ENCODE results near the gene SIRT6. TPM values are rescaled to one million over a fixed set of nuclear protein-coding genes. Genes with fewer than 3 reads are reported as not detected.

SIRT6 gene
- polyA plus RNA-seq, 1 donor from 2014 or later, result 42.8 TPM

GRCh38 chr19:4198467-4199126 lies 16.2 kb upstream of the SIRT6 start:
- Histone ChIP-seq H3K4me3 (ENCODE audit: low read length) (peak overlapping the region; percentile 67), H3K9ac (ENCODE audit: low read length) (peak overlapping the region; percentile 31), H3K9me2 (ENCODE audit: insufficient read depth, low read length) (no peaks in the 10 kb centered on the region), H3F3A (ENCODE audit: insufficient read depth, low read length, poor library complexity, severe bottlenecking) (no peaks in the 10 kb centered on the region), H3K79me2 (replicated peaks; ENCODE audit: insufficient read depth, low read length) (no peaks in the 10 kb centered on the region), H2AFZ (ENCODE audit: low read depth, low read length) (no peak overlapping the region), H3K27me3 (ENCODE audit: insufficient read depth, low read depth, low read length) (peaks cover 38% of the 10 kb centered on the region), H3K27ac (ENCODE audit: low read length) (no peak overlapping the region), H3K9me3 (ENCODE audit: low read length) (no peaks in the 10 kb centered on the region), H3K4me2 (ENCODE audit: low read length) (no peak overlapping the region), H4K20me1 (ENCODE audit: insufficient read depth) (no peaks in the 10 kb centered on the region), H3K36me3 (ENCODE audit: insufficient read depth, low read length) (no peaks in the 10 kb centered on the region)
- TF ChIP-seq POLR2AphosphoS5 (IDR thresholded peaks at IDR 0.05) (no peak), TAF1 (IDR thresholded peaks at IDR 0.05; ENCODE audit: low read depth) (no peak), SMC3 (conservative IDR thresholded peaks at IDR 0.05; ENCODE audit: poor library complexity) (no peak), RAD21 (conservative IDR thresholded peaks at IDR 0.05) (no peak), EZH2 (IDR thresholded peaks at IDR 0.05; ENCODE audit: borderline replicate concordance, insufficient read depth, low read length, poor library complexity, severe bottlenecking) (no peak), EP300 (conservative IDR thresholded peaks at IDR 0.05; ENCODE audit: poor library complexity, severe bottlenecking) (no peak), MXI1 (conservative IDR thresholded peaks at IDR 0.05; ENCODE audit: poor library complexity, severe bottlenecking) (no peak)
- TF ChIP-seq, protein P1, sequence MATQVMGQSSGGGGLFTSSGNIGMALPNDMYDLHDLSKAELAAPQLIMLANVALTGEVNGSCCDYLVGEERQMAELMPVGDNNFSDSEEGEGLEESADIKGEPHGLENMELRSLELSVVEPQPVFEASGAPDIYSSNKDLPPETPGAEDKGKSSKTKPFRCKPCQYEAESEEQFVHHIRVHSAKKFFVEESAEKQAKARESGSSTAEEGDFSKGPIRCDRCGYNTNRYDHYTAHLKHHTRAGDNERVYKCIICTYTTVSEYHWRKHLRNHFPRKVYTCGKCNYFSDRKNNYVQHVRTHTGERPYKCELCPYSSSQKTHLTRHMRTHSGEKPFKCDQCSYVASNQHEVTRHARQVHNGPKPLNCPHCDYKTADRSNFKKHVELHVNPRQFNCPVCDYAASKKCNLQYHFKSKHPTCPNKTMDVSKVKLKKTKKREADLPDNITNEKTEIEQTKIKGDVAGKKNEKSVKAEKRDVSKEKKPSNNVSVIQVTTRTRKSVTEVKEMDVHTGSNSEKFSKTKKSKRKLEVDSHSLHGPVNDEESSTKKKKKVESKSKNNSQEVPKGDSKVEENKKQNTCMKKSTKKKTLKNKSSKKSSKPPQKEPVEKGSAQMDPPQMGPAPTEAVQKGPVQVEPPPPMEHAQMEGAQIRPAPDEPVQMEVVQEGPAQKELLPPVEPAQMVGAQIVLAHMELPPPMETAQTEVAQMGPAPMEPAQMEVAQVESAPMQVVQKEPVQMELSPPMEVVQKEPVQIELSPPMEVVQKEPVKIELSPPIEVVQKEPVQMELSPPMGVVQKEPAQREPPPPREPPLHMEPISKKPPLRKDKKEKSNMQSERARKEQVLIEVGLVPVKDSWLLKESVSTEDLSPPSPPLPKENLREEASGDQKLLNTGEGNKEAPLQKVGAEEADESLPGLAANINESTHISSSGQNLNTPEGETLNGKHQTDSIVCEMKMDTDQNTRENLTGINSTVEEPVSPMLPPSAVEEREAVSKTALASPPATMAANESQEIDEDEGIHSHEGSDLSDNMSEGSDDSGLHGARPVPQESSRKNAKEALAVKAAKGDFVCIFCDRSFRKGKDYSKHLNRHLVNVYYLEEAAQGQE (IDR thresholded peaks at IDR 0.05; ENCODE audit: borderline replicate concordance), result no peak
- TF ChIP-seq, protein P2, sequence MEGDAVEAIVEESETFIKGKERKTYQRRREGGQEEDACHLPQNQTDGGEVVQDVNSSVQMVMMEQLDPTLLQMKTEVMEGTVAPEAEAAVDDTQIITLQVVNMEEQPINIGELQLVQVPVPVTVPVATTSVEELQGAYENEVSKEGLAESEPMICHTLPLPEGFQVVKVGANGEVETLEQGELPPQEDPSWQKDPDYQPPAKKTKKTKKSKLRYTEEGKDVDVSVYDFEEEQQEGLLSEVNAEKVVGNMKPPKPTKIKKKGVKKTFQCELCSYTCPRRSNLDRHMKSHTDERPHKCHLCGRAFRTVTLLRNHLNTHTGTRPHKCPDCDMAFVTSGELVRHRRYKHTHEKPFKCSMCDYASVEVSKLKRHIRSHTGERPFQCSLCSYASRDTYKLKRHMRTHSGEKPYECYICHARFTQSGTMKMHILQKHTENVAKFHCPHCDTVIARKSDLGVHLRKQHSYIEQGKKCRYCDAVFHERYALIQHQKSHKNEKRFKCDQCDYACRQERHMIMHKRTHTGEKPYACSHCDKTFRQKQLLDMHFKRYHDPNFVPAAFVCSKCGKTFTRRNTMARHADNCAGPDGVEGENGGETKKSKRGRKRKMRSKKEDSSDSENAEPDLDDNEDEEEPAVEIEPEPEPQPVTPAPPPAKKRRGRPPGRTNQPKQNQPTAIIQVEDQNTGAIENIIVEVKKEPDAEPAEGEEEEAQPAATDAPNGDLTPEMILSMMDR (IDR thresholded peaks at IDR 0.05; ENCODE audit: poor library complexity, severe bottlenecking), result no peak

DNA sequence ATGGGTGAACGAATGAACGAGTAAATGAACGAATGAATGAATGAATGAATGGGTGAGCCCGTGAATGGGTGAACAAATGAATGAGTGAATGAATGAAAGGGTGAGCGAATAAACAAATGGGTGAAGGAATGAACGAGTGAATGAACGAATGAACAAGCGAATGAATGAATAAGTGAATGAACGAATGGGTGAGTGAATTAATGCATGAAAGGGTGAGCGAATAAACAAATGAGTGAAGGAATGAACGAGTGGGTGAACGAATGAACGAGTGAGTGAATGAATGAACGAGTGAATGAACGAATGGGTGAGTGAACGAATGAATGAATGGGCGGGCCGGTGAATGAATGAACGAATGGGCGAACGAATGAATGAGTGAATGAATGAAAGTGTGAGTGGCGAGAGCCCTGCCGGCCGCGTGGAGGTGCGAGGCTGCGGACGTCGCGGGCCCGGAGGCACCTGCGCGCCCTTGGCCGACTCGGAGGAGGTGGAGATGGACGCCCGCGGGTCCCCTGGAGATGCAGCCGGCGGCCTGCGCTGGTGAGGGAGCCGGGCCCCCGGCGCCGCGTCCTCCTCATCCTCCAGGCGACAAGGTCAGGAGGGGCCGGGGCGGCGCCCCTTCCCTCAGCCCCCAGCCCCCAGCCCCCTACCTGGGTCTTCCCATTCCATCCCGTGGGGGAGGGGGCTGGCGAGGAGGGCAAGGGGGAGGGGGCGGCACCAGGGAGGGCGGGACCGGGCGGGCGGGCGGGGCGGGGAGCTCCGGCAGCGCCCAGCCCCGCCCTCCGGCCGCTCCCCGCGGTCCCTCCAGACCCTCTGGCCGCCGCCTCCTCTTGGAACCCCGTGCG lies 15.5 kb upstream of the SIRT6 start:
- Histone ChIP-seq H3K9me3 (ENCODE audit: low read length) (no peaks in the 10 kb centered on the region), H3K9ac (ENCODE audit: low read length) (peak overlapping the region; percentile 49), H3K4me2 (ENCODE audit: low read length) (no peak overlapping the region), H3K27ac (ENCODE audit: low read length) (no peak overlapping the region), H3K27me3 (ENCODE audit: insufficient read depth, low read depth, low read length) (peaks cover 38% of the 10 kb centered on the region), H3K36me3 (ENCODE audit: insufficient read depth, low read length) (no peaks in the 10 kb centered on the region), H3K79me2 (replicated peaks; ENCODE audit: insufficient read depth, low read length) (no peaks in the 10 kb centered on the region), H3F3A (ENCODE audit: insufficient read depth, low read length, poor library complexity, severe bottlenecking) (no peaks in the 10 kb centered on the region), H2AFZ (ENCODE audit: low read depth, low read length) (no peak overlapping the region), H3K9me2 (ENCODE audit: insufficient read depth, low read length) (no peaks in the 10 kb centered on the region), H3K4me3 (ENCODE audit: low read length) (peak overlapping the region; percentile 67), H4K20me1 (ENCODE audit: insufficient read depth) (no peaks in the 10 kb centered on the region)
- TF ChIP-seq RAD21 (conservative IDR thresholded peaks at IDR 0.05) (no peak), POLR2AphosphoS5 (IDR thresholded peaks at IDR 0.05) (peak; percentile 38)
